GM21576 (cell line): ENCODE results near the gene SP140.
"Not testable (repeated sequence)": the region's sequence is repeated elsewhere in the genome, so short reads cannot be mapped to it uniquely, and the experiment has no call there.

Experiments used
- ATAC-seq: cut with Tn5 transposase; IDR thresholded peaks from one replicate; pipeline ENCODE4 v1.9.1; 2021; ENCODE audit warnings: mild to moderate bottlenecking, moderate library complexity; ENCODE audit not compliant: unreplicated experiment

Gene SP140

DNA sequence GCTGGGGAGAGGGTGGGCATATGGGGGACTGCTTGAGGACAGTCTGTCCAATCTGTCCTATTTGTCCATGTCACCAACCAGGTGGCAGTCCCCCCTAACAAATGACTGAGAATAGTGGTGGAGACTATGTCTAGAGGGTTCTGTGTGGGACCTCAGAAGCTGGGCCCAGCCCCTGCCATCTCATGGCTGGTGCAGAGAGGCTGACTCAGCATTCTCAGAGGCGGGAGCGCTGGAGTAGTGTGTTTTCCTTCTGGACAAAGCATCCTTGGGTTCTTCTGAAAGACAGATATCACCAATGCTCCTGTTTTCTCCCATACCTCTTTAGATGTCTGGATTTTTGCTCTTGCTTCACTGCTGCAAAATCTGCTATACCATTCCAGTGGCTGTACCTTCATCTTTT lies 57.4 kb downstream of the SP140 start:
- ATAC-seq, result no peak

DNA sequence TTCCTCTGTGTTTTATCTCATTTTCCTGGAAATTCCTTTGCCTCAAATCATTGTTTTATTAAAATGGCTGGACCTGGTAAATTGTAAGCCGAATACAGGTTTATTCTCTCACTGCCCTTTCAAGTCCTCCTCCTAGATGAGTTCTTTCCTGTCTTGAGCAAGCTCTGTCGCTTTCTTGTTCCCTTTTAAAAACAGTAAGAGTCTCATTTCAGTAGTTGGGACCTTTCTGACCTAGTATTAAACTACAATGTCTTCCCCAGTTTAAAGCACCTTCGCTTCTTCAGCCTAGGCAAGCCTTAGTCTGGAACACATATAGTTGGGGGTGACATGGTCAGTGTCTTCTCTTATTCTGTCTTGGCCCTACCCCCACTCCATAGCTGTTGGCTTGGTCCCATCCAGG lies 60.5 kb downstream of the SP140 start:
- ATAC-seq, result no peak

DNA sequence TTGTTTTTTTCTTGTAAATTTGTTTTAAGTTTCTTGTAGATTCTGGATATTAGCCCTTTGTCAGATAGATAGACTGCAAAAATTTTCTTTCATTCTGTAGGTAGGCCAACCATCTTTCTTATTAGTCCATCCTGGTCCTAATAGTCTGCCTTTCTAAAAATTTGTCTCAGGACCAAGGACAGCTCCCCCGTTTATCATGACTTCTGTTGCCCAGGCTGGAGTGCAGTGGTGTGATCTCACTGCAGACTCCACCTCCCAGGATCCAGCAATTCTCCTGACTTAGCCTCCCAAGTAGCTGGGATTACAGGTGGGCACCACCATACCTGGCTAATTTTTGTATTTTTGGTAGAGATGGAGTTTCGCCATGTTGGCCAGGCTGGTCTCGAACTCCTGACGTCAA lies 63.8 kb downstream of the SP140 start:
- ATAC-seq, result not testable (repeated sequence)

DNA sequence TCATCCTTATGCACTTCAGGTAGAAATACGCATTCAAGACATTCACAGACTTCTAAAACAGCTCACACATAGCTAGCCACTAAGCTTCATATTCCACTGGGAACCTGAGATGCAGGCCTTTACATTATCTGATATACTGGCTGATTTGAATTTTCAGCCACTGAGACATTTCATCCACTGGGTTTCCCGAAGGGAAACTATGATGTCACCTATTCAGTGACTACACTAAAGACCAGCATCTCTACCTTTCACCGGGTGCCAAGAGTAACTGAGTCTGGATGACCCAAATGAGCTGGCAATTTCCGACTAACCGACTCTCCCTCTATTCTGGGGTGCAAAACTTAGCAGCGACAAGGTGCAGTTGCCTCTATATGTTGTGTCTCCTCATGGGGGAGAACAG lies 69.7 kb downstream of the SP140 start:
- no peak for ATAC-seq

DNA sequence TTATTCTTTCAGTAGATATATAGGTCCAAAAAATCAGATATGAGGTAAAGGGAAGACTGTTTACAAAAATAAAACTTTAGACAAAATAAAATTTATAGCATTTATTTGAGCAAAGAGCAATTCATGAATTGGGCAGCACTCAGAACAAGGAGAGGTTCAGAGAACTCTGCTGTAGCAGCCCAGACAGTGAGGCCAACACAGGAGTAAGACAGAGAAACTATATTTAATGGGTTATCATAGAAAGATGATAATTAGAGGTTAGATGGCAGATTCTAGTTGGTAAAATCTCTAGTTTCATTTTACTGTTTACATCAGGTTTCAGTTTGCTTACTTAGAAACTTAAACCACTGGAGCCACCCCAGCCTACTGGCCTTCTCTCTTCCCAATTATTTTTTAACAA lies 71.4 kb downstream of the SP140 start:
- ATAC-seq, result no peak

DNA sequence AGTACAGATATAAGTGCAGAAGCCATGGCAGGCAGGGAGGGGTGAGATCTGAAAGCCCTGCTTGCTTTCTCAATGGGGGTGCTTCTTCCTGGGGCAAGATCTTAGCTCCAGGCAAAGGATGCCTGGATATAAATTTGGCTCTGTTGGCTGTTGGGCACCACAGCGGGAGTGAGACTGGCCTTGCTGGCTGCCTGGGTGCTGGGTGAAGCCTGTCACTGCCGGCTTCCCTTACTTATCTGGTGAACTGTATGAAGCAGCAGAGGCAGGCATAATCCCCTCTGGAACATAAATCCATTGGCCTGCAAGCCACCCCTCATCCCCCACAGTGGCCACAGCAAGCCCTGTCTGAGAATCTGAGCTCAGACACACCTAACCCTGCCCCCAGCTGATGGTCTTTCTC lies 74.1 kb downstream of the SP140 start:
- ATAC-seq, result no peak

DNA sequence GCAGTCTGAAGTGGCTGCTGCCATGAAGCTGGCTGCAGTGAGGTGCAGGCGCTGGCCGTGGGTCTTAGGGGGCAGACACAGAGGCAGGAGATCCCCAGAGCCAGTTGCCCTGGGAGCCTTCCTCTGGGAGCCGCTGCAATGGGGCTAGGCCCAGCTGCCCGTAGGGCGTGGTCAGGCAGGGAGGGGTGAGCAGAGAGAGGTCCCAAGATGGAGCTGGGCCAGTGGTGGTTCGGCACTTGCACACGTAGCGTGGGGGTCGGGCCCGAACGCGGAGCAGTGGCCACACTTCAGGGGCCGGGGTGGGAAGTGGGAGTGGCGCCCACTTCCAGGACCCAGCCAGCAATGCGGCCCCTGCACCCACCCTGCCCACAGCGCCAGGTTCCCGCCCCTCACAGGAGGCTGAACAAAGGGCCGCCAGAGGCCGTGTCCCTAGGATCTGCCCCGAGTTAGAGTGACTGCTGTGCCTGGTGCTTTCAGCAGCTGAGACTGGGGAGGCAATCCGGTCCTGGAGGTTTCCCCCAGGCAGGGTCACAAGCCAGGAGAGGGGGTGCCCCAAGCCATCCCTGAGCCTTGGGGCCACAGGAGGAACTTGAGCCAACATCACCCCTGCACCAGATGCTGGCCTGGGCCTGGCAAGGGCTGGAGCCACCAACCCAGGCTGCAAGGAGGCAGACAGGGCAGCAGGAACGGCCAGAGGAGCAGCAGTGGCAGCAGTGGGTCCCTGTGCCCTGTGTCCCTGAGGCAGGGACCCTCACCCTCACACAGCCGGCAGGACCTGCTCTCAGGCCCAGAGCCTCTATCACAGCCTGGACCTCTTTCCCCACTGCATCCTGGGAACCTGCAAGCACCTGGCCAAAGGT lies 80.1 kb downstream of the SP140 start:
- no peak for ATAC-seq

DNA sequence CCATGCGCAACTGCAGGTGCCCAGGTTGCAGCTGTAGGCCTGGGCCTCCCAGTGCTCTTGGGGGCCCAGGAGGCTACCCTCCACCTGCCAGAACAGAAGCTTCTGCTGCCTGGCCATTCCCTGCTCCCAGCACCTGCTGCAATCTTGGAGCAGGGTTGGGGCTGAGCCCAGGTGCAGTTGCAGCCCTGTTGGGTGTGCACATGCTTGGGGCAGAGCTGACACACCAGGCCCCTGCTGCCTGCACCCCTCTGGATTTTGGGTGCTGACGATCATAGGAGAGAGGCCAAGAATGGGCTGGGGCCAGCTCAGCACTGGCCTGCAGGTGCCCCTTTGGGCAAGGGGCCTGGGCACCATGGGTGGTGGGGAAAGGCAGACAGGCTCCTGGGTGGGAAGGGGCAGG lies 80.9 kb downstream of the SP140 start:
- no peak for ATAC-seq

DNA sequence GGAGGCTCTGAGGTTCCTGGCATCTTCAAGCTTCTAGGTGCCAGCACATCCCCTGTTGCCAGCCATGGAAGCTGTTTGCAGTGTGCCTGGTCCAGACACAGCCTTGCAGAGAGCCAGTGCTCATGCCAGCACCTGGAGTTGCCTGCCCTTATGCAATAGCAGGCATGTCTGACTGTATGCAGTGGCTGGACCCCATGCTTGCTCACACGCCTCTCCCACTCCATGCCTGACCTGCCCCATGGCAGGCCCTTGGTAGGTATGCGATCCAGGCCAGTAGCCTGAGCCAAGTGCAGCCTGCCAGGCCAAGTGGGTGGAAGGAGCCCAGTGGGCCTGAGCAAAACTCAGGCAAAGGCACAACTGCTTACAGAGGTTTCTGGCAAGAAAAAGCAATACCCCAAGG lies 81.9 kb downstream of the SP140 start:
- no peak for ATAC-seq

DNA sequence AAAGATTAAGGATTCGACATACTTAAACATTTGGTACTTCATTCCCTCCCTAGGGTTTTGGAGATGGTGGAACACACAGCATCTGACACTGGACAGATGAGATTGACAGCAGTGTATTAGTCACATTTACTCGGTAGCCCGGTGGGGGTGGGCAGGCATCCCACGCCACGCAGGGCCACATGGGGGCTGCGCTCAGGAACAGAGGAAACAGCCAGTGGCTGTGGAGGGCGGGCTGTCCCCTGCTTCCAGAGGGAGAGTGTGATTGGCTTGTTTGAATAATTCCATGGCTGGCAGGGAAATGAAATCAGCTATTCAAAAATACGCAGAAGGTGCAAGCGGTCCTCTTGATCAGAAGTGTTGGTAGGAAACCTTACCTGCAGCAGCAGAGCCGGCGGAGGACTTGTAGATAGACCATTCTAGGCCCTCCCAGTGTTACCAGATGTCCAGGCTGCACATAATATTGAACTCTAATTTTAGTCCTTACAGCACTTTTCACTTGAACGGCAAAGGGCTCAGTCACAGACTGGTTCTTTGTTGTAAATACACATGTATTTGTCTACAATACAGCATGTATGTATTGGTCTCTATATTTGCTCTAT lies 83.0 kb downstream of the SP140 start:
- no peak for ATAC-seq

DNA sequence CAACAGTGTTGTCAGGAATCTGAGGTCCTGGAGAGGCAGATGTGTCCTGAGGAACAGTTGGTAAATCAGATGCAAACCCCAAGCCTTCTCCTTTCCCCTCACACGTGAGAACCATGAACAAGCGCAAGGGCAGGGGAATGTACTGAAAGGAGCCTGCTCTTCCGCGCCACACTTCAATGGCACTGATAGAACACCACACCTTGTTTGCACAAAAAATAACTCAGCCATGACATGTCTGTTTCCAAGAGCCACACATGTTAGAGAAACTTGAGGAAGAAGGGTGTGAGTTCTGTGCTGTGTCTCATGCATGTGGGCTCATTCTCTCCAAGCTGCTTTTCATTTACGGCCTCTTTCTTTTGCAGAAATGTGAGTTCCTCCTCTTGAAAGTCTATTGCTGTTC lies 85.3 kb downstream of the SP140 start:
- not testable (repeated sequence) for ATAC-seq

DNA sequence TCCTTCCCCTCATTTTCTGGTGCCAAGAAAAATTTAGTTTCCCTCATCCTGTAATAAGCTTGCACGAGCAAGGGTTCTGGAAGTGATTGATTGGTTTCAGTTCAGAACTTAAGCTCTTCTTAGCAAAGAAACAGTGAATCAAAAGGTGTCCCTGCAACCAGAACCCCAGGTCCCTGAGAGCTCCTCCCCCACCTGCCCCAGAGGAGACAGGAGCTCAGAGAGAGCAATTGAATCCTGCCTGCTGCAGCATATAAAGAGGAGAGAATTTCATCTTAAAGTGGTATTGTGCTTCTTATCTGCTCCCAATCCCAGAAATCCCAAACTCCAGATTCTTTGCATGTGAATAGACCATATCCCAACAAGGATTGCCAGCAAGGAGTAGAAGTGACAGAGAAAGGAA lies 86.1 kb downstream of the SP140 start:
- not testable (repeated sequence) for ATAC-seq

DNA sequence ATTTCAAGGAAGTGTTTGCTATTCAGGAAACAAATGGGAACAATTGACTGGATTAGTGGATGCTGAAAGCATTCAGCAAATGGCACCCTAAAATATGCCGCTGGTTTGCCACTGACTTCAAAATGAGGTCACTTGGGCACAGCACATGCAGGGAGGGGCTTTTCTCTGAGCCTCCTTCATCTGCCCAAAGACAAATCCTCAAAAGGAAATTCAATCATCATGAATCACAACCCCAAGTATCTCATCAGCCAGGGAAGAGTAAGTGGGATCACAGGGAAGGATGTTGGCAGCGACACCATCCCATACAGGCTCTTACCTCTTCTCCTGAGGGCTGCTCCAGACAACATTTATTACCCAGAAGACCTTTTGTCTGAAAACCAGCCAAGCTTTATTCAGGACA lies 87.1 kb downstream of the SP140 start:
- no peak for ATAC-seq

DNA sequence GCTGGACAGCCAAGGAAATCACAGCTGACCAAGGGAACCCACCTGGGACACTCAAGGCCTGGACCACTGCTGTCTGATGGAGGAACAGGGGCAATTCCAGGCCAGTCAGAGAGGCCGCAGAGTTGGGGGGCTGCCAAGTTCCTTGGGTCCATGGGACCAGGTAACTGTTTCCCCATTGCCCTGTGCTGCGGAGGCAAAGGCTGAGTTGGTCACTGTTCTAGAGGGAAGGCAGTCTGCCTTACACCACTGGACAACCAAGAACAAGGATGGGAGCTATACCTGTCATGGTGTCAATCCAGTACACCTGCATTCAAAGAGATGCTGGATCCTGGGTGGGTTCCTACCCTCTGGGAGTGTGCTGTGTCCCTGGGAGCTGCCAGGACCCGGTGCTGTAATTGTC lies 91.8 kb downstream of the SP140 start:
- ATAC-seq, result no peak

DNA sequence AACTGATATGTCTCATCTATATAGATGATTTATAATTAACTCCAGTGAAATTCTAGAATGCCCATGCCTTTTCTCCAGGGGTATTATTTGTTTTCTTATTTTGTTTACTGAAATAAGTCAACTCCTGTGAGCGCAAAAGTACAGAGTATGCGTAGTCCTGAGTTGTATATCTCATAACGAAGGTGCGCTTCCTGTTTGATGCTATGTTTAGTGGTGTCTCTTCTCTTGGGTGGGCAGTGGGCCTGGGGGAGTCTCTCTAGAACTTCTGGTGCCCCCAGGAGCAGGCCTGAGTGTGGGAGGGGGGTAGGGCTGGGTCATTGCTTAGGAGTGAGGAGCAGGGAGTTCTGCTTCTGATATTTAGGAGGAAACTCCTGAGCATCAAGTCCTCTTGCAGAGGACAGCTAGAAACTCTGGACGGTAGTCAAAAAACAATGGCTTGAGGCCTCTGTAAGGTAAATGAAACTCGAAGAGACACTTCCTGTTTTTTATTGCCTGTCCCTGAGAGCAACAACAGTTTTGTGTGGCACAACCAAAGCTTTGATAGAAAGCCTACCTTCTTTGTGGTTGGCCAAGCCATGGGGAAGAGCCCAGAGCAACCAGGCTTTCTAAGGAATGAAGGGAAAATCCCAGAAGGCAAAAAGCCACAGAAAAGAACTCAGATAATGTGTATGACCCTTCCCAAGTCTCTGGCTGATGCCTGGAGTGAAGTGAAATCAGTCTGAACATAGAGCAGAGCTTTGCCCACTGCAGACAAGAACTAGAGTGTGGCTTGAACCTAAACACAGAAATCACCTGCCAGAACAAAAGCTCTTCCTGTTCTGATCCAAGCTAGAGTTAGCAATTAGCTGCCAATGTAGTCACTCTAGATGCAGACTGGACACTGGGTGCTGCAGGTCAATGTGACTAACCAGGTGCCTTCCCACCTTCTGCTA lies 92.9 kb downstream of the SP140 start:
- peak; percentile 40 for ATAC-seq

DNA sequence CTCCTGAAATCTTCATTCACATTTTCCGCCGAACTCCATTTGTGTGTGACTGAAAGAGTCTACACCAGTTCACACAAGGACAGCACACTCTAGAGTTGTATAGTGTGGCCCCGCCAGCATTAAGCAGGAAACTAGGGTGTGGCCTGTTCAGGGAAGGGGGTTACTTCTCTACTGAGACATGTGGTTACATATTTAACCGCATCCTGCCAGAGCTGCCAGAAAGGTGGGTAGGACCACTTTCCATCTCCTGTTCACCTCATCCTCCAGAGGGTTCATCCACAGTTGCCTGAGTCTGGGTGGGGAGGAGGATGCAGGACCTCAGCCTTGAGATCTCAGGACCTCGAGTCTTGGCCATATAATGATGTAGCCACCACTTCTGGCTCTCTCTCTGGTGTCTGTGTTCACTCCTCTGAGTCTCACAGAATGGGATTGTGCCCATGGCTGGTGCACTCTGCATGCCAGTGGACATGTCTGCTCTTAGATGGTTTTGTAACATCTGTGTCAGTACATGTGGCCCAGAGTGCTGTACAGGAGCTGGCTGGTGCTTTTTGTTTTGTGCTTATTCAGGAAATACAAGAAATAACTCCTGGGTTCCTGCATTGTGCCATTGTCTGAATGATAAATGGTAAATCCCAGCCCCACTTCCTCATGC lies 93.8 kb downstream of the SP140 start:
- peak; percentile 81 for ATAC-seq

DNA sequence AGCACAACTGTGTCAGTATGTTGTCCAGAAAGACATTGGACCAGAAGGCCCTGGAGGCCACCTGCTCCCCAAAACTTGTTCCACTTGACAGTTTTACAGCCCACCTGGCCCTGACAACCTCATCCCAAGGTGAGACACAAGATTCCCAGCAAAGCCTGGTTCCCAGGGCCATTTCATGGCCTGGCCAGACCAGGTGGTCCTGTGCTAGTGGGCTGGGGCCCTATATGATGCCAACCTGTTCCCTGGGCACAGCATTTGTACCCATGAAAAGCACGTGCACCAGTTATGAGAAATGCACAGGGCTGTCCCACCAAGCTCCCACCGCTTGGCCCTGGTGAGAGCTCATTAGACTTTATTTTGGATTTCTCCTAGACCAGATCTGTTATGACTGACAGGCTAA lies 95.5 kb downstream of the SP140 start:
- no peak for ATAC-seq

DNA sequence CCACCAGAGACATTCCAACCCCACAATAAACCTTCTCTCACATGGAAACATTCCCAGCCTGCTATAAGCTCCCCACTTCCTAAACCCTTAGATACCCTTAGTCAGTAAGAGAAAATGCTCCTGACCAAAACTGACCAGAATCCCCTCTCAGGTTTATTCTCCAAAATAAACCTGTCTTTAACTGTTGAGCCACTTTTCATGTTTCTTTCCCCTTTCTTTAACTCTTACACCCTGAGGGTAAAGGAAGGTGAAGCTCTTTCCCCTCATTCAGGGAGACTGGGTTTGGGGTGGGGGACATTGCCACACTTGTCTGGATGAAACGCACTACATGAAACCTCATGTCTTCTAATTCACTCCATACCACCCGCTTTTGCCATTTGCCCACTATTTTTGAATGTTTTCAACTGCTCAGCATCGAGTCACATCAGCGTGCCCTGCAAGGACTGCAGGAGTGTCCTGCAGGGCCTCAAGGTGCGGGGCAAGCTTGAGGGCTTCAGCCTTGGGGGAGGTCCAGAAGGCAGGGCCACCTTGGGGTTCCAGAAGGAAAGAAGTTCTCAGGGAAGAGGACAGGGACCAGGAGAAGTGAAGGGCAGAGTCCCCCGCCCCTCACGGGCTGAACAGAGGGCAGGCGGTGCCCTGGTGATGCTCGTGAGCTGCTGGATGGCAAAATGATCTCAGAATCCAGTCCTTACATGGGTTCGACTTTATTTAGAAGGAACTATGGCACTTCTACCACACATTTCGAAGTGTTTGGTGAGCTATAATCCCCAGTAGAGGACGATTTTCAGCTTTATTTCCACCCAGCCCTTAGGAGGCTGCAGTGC lies 97.2 kb downstream of the SP140 start:
- no peak for ATAC-seq

DNA sequence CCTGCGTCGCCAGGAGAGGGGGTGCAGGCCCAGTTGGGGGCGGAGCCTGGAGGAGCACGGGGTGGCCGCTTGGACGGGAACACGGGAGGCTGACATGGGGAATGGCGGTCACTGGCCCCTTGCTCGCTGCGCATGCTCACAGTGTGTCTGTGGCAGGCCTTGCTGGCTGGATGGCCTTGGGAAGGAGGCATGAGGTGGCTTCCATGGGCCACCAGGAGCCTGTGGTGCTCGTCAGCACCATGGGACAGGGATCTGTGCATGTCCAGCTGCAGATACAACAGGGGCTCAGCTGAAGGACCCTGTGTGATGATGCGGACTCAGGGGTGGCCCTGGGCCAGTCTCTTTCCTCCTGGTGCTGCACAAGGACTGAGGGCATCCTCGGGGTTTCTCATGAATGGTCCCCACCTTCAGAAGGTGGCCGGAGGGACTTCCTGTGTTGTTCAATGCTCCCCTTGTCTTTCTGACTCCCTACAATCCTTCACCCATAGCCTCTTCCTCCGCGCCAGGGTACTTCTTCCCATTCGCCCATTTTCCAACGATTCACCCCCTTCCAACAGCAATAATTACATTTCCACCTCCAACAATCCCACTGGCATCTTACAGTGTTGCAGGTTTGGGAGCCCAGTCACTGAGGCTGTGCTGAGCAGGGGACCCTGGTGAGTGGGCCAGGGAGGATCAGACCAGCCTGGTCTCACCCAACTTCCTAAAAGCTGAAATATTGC lies 98.0 kb downstream of the SP140 start:
- no peak for ATAC-seq

DNA sequence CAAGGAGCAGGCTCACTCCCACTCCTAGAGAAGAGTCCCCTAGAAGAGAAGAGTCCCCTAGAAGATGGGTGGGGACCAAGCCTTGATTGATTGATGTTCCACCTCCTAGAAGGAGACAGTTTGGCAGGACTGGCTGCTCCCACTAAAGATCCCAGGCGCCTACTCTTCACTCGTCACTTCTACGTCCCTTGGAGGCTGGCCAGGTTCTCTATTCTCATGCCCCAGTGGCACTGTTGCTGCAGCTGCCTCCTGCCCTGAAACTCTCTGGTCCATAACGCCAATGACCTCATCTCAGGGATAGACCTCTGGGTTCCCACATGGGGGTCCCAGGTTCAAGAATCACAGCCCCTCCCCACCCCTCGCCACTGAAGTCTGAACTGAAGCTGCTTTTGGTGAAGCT lies 99.0 kb downstream of the SP140 start:
- ATAC-seq, result no peak
